Stimulated activated CD4-positive, alpha-beta T cell treated with anti-CD3 and anti-CD28 coated beads, Interleukin-12 subunit alpha, Interleukin-12 subunit beta, amount 100 ng/mL, for 4 hours (primary cell): ENCODE results near the gene KCNH4.
"Not testable (repeated sequence)": the region's sequence is repeated elsewhere in the genome, so short reads cannot be mapped to it uniquely, and the experiment has no call there.

Experiments used
- DNase-seq: peaks from one replicate; pipeline ENCODE4 v3.0.0-alpha.2; 2020

The KCNH4 gene

GRCh38 chr17:42193969-42194899 lies 13.3 kb upstream of the KCNH4 start, which contains the start of gene GHDC:
Gene GHDC (minus strand): TSS chr17:42194494. CDS start chr17:42193581, 913 bp downstream.
- DNase-seq, result peak; percentile 70

DNA sequence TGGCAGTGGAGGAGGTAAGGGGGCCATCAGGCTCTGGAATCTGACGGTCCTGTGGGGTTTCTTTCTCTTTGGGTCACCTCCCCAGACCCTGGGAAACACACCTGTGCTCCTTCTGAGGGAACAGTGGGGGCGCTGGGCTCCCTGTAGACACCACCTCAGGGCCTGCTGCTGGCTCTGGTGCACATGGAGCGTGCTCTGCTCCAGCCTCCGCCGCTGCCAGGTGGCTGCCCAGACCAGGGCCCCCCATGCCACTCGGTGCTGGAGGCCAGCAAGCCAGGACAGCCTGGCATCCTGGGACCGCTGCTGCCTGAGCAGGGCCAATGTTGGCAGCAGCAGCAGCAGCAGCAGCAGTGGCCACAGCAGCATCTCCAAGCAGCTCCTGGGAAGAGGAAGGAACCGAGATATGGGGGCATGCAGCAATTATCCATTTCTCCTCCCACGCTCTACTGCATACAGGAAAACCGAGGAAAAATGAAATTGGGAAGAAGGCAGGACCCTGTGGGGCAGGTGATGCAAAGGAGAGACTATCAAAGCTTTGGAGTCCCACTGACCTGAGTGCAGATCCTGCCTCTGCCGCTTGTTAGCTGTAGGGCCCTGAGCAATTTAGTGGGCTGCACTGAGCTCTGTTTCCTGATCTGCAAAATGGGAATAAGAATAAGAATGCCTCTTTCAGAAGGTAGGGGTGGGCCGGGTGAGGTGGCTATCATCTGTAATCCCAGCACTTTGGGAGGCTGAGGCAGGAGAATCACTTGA lies 12.4 kb upstream of the KCNH4 start:
- DNase-seq, result no peak

- DNase-seq, result no peak
Measured at GRCh38 chr17:42192189-42193126, 11.5 kb upstream of the KCNH4 start.

GRCh38 chr17:42191275-42191608 lies 10.3 kb upstream of the KCNH4 start:
- DNase-seq, result no peak

DNA sequence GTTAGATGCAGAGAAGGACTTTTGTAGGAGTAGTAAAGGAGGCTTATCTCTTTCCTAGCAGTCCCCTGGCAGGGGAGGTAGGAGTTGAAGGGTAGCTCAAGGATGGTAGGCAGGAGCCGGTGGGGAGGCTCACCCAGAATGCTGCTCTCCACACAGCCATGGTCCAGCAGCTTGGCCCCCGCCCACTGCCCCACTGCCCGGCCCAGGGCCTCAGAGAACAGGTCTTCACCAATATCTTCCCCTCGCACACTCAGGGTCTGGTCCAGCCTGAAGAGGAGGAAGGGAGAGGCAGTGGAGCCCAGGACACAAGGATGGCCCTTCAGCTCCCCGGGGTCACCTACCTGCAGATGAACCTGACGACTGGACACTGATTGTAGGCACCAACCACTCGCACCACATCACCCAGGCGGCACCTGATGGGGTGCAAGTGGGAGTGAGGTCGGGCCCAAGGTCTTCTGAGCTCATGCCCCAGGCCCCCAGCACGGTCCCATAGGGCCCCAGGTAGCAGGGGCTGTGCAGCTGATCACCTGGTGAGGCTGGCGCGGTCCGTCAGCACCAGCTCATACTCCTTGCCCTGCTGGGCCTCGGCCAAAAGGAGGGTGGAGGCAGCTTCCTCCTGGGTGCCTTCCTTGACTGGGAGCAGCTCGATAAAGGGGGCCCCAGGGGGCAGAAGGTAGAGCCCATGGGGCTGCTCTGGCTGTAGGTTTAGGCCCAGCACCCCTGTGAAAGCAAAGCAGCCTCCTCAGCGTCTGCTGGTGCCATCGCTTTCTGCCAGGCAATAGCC lies 9.7 kb upstream of the KCNH4 start:
- DNase-seq, result no peak

DNA sequence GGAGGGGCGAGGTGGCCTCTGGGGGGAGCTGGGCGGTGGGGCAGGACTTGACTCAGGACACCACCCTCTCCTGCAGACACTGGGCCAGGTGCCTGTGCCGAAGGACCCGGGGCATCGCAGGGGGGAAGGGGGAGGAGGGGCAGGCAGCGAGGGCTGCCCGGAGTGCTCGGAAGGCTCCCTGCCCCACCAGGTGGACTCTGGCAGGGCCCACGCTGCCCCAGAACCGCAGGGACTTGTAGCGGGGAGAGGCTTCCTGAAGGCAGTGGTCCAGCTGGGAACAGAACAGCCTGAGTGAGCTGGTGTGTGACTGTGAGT lies 8.7 kb upstream of the KCNH4 start:
- DNase-seq, result no peak

- DNase-seq, result no peak
Measured at GRCh38 chr17:42188749-42189650, 8.1 kb upstream of the KCNH4 start.

DNA sequence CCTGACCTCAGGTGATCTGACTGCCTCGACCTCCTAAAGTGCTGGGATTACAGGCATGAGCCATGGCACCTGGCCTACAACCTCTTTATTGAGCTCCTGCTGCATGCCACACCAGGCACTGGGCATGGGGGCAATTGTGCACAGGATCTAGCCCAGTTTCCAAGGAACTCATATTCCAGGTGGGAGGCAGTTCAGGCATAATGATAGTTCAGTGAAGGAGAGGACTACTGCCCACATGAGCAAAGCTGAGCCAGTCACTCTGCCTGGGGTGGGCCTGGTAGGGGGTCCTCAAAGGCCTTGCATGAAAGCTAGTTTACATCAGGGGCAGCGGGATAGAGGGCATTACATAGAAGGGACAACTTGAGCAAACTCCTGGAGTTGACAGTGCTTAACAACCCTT lies 6.9 kb upstream of the KCNH4 start:
- DNase-seq, result no peak

- DNase-seq, result not testable (repeated sequence)
Measured at GRCh38 chr17:42186191-42186590, 5.2 kb upstream of the KCNH4 start.

GRCh38 chr17:42185621-42185930 lies 4.6 kb upstream of the KCNH4 start:
- DNase-seq, result no peak

GRCh38 chr17:42184713-42185620 lies 4.0 kb upstream of the KCNH4 start, which contains the start of gene HCRT:
Gene HCRT (minus strand): TSS chr17:42185452. CDS start chr17:42185365, 87 bp downstream.
- no peak for DNase-seq

GRCh38 chr17:42183741-42184711 lies 3.1 kb upstream of the KCNH4 start:
- DNase-seq, result peak; percentile 79

- no peak for DNase-seq
Measured at GRCh38 chr17:42182927-42183734, 2.2 kb upstream of the KCNH4 start.

- DNase-seq, result no peak
Measured at GRCh38 chr17:42181851-42182207, 887 bp upstream of the KCNH4 start.

- DNase-seq, result no peak
Measured at GRCh38 chr17:42180411-42180921, 476 bp downstream of the KCNH4 start.

GRCh38 chr17:42179911-42180410 lies 981 bp downstream of the KCNH4 start:
- DNase-seq, result no peak

DNA sequence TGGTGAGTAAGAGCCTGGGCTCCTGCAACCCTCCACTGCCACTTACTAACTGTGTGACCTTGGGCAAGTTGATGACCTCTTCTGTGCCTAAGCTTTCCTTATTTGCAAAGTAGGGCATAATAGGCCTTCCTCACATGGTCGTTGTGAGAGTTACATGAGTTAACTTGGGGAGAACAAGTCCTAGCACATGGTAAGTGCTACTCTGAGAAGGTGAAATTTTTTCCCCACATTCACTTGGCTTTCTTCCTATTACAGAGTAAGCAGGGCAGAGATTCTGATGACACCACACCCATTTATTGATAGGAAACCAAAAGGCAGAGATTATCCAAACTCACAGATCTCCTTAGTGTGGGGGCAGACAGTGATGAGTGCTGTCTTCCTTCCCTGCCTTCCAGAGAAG lies 1.6 kb downstream of the KCNH4 start:
- DNase-seq, result no peak

- no peak for DNase-seq
Measured at GRCh38 chr17:42178817-42179216, 2.1 kb downstream of the KCNH4 start.
